Measurements from ENCODE around the gene DBF4B.
"Not testable (repeated sequence)": the region's sequence is repeated elsewhere in the genome, so short reads cannot be mapped to it uniquely, and the experiment has no call there.

DBF4B gene, protein sequence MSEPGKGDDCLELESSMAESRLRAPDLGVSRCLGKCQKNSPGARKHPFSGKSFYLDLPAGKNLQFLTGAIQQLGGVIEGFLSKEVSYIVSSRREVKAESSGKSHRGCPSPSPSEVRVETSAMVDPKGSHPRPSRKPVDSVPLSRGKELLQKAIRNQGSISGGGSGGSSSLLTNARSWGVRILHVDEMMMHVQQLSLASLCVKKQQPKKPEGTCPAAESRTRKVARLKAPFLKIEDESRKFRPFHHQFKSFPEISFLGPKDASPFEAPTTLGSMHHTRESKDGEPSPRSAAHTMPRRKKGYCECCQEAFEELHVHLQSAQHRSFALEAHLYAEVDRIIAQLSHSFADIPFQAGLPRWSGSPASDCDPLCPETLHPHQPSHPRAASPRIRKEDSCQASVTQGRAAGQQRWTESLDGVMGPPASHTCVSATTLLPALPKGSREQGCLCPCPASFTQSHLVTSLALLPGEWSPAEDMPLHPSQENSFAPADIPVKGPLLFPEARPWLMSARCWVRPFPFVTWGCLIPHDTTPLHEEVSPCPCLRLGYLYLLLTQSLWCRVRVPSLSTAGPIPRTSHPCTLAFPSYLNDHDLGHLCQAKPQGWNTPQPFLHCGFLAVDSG

DNA sequence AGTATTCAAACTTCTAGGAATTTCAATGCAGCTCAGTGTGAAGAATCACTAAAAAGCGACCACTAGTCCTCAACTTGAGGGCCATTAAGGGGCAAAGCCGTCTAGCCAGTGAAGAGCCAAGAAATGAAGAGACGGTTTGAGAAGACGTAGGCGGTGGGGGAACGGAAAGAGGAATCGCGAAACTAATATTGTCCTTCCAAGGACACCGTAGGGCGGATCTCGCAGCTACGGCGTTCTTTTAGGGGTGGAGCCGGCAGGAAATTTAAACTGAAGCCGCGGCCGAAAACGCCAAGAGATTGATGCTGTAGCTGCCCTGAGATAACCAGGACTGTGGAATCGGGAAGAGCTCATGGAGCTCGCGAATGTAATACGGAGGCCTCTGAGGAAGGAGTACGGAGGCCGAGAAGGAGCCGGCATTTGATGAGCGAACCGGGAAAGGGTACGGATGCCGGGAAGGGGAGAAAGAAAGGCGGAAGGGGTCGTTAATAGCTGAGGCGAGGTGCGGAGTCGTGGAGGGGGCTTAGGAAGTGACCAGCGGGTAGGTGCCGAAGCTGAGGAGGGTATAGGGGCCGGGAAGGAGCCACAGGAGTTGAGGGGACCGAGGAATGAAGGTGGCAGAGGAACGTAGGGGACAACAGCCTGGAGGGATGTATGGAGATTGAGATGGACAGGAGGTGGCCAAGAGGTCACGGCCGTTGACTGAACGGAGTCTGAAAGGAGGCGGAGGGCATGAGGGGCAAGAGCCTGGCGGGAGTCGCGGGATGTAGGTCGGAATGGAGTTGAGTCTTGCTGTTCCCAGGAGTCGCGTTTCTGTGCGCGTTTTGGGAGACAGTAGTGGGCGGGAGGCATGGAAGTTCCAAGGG lies at the start of gene DBF4B:
Gene DBF4B, plus strand, starts transcription at position 265 of the 863 bp plus-strand sequence. Its CDS starts 156 bp downstream, at position 421.
- peak; percentile 75 for DNase-seq

DNA sequence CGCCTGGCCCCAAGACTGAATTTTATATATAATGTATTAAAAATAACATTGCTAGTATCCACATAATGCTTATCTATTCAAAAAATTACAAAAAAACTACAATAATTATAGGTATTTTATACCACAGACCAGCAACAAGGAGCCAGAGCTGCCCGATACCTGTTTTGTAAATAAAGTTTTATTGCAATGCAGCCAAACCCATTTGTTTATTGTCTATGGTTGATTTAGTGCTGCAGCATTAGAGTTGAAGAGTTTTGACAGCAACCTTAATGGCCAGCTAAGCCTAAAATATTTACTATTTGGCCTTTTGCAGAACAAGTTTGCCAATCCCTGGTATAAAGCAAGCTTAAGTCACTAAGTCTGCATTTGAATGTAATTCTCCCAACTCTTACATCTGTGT lies 46.6 kb upstream of the DBF4B start:
- no peak for DNase-seq

DNA sequence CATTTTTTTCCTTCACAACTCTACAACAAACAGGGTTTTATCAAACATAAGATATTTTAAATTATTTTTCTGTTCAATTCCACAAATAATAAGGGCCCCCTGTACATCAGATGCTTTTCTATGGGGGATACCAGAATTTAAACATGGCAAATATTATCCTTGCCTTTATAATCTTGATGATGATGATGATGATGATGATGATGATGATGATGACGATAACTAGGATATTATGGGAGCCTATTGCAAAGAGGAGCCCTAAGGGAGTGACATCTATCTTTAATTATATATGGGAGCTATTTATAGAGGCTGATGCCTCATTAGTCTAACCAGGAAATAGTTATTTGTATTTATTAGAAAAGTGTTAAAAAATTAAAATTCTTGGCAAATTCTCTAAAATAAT lies 45.4 kb upstream of the DBF4B start:
- DNase-seq, result no peak

DNA sequence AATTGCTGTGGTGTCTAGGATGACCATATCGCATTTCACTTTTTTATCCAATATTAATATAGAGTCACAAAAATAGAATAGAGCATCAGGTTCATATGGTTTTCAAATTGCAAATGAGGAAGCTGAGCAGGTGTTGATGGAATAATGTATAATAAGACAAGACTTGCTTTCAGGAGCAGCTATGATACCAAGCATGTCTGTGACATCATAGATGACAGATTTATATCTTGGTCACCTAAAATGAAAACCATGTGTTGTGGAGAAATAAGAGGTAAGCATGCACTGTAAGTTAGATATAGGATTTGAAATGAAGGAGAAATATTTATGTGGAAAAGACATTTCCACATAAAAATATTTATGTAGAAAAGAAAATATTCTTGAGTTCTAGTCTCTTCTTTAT lies 43.6 kb upstream of the DBF4B start:
- DNase-seq, result no peak

DNA sequence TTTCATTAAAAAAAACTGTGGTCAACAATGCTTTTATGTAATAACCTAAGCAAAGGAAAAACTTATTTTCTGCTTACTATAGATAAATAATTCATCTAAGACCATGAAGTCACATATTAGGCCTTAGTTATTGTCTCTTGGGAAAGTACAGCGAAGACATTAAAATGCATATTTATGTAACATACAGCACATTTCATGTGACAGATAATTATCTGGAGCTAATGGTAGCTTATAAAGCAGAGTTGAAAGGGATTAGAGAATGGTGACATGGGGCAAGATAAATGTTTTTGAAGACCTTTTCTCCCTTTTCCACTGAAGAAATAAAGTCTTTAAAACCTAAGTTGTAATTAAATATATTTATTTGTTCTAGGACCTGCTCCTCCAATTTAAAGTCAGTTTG lies 42.5 kb upstream of the DBF4B start:
- no peak for DNase-seq

DNA sequence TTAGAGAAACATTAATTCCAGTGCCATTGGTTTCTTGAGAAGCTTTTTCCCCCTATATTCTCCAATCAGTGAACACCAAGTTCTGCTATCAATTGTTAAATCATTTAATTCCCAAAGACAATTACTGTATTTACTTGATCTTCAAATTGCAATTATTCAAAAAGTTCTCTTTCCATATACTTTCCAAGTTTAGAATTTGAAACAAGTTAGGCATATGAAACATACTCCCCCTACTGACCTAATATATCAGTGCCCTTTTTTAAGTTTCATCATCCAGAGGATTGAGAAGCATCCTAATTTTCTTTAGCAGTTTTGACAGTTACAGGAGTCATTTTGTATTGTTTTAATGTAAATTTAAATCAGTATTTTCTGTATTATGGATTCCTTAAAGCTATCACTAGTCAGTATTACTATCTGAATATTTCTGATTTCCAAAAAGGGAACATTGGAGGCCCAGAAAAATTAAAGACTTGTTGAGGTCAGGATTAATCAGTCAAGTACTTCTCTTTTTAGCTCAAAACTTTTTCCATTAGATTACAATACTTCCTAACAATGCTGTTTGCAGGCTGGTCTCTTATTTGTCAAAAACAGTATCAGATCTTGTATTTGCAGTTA lies 35.9 kb upstream of the DBF4B start:
- DNase-seq, result no peak

DNA sequence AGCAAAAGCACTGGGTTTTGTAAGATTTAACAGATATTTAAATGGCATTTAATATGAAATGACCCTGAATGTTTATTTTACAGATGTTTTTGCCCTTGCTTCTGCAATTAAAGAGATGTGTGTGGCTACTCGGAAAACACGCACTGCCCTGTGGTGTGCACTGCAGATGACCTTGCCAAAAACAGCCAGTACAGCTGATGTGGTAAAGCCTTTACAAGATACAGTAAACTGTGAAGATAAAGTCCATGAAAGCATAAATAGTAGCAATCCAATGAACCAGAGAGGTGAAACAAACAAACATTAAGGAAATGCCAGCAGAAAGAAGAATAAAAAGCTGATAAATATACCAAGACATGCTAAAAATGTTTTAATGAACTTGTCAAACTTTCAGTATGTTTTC lies 34.6 kb upstream of the DBF4B start:
- DNase-seq, result no peak

DNA sequence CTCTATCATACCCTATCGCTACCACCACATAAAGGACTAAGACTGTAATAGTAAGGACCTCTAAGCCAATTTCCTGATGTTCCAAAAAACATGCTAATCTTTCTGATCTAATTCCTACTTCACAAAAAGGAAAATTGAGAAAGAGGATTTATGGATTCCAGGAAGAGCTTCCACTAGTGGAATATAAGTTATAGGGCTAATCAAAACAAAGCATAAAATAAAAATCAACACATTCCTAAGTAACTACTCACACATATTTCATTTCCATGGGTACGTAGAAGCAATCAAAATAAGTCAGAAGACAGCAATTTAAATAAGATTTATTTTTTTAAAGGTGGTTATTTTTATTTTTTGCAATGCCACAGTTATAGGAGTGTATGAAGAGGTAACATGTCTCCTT lies 31.3 kb upstream of the DBF4B start:
- DNase-seq, result no peak

DNA sequence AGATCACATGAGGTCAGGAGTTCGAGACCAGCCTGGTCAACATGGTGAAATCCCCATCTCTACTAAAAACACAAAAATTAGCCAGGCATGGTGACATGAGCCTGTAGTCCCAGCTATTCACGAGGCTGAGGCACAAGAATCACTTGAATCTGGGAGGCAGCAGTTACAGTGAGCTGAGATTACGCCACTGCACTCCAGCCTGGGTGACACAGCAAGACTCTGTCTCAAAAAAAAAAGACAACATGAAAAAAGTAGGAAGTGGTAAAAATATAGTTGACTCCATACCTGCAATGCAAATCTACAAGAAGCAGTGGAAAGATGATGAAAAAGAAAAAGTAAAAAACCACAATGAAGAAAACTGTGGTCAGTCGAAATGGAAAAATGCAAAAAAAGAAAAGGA lies 25.2 kb upstream of the DBF4B start:
- DNase-seq, result not testable (repeated sequence)

DNA sequence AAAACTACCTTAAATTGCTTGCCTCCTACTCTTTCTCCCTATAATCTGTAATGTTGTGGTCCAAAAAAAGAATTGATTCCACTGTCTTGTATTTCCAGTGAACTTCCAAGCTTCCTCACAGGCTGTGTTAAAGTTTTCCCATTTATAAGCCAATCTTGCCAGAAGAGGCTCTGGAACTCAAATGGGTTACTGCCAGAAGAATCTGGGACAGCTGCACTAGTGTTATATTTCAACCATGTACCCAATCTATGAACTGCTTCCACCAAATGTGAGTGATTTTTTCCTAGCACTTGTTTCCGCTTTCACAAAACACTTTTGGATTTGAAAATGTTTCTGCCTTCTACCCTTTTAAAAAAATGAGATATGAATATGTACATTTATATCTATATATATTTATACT lies 20.7 kb upstream of the DBF4B start:
- no peak for DNase-seq

DNA sequence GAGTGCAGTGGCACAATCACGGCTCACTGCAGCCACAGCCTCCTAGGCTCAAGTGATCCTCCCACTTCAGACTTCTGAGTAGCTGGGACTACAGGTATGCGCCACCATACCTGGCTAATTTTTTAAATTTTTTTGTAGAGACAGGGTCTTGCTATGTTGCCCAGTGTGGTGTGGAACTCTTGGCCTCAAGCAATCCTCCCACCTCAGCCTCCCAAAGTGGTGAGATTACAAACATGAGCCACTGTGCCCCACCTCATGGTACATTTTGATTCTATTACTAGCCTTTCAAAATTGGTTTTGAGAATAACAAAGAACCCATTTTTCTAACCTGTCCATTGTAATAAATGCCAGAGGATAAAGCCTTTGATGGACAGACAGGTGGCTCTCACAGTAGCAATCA lies 20.3 kb upstream of the DBF4B start:
- DNase-seq, result no peak

DNA sequence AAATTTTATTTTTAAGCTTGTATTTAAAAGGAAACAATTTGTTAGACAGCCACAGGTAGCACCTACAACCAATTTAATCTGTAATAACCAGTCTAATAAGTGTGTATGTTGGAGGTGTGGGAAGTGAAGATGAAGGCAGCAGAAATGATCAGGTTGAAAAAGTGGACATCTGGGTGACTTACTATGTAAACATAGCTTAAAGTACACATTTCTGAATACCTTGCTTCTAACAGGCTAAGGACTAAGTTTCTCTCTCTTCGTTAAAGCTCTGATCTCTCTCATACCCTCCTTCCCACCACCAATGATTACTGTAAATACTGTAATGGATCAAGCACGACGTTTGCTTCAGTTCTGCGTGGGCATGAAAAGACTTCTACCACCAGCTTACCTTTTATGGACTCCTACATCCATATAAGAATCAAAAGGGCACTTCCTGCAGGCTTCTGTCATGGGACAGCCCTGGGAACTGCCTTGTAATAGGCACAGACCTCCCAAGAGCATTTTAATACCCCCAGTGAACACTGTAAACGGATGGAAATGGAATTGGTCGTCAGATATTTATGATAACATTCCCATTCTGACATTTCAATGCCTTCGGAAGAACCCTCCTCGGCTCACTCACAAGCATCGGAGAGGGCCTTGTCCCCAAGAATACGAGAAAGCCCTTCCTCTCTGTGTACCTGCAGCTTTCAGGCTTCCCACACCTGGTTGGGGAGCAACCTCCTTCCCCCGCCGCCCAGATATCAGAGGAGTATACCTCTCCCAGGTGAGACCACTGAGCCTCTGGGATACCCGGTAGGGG lies 19.6 kb upstream of the DBF4B start:
- DNase-seq, result no peak

DNA sequence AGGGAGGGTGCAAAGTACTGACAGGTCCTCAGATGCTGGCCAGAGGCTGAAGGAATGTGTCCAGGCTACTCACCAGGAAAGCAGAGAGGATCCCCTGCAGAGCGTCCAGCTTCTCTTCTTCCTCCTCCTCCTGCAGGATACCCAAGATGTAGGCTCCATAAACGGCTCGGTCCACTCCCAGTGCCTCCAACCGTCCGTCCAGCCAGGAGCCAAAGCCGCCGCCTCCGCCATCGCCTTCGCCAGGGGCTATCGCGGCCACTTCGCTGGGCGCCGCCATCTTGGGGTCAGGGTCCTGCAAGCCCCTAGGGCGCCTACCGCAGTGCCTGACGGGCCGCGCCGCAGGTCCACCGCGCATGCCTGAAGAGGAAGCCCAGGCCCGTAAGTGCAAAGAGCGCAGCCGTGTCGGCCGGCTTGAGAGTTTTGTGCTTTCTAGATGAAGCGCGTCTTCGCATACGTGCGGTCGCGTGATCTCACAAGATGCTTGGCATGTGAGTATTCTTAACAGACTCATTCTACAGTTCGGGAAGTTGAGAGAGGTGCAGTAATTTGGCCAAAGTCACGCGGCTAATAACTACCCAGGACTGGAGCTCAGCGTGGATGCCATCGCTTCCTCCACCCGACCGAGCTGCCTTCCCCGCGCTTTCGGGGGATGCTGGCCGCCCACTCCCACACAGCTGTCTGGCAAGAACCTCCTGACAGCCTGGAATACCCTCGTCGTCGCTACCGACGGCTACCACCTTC lies 18.8 kb upstream of the DBF4B start, which contains the start of gene CCDC43:
Gene CCDC43, minus strand, starts transcription at position 300 of the 741 bp plus-strand sequence. Its CDS starts 23 bp downstream, at position 277.
- peak; percentile 88 for DNase-seq

DNA sequence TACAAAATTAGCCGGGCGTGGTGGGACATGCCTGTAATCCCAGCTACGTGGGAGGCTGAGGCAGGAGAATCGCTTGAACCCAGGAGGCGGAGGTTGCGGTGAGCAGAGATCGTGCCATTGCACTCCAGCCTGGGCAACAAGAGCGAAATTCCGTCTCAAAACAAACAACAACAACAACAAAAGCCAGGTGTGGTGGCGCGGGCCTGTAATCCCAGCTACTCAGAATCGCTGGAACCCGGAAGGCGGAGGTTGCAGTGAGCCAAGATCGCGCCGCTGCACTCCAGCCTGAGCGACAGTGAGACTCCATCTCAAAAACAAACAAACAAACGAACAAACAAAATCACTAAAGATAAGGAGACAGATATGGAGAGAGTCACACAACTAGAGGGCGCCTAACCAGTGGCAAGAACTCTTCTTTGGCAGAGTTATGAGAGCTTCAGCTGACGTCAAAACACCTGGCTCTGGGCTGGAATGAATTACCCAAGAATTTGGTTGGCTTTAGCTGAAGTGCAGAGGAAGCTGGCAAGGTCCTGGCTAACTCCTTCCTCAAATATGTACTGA lies 17.6 kb upstream of the DBF4B start:
- not testable (repeated sequence) for DNase-seq

DNA sequence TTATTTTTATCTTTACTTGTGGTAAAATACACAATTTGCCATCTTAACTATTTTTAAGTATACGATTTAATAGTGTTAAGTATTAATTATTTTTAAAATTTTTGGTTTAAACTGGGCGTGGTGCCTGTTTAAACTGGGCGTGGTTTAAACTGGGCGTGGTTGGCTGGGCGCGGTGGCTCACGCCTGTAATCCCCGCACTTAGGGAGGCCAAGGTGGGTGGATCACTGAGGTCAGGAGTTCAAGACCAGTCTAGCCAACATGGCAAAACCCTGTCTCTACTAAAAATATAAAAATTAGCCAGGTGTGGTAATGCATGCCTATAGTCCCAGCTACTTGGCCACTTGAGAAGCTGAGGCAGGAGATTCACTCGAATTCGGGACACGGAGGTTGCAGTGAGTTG lies 14.9 kb upstream of the DBF4B start:
- DNase-seq, result no peak

DNA sequence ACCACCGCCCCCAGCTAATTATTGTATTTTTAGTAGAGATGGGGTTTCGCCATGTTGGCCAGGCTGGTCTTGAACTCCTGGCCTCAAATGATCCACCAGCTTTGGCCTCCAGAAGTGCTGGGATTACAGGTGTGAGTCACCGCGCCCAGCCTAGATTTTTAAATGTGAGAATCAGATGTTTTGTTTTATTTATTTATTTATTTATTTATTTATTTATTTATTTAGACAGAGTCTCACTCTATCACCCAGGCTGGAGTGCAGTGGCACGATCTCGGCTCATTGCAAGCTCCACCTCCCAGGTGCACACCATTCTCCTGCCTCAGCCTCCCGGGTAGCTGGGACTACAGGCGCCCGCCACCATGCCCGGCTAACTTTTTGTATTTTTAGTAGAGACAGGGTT lies 8.2 kb upstream of the DBF4B start:
- not testable (repeated sequence) for DNase-seq

DNA sequence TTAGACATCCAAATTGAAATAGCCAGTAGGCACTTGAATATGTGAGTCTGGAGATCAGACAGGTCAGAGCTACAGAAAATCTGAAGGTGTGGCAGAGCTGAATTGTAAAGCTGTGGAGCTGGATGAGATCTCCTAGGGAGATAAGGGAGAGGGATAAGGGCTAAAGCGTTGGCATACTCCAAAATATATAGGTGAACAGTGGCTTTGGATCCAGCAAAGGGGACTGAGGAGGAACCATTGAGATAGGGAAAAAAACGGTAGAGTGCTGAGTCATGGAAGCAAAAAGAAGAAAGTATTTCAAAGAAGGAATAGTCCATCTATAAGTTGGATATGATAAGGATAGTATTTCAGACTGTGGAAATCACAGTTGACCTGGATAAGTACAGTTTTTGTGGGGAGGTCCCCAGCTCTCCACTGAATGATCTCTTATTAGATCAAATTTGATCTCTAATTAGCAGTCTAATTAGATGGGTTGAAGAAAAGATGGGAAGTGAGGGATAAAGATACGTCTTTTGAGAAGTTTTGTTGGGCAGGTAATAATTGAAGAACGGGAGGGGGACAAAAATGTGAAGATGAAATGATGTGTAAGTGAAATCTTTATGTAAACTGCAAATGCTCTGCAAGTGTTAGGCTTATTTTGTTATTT lies 587 bp upstream of the DBF4B start:
- no peak for DNase-seq

DNA sequence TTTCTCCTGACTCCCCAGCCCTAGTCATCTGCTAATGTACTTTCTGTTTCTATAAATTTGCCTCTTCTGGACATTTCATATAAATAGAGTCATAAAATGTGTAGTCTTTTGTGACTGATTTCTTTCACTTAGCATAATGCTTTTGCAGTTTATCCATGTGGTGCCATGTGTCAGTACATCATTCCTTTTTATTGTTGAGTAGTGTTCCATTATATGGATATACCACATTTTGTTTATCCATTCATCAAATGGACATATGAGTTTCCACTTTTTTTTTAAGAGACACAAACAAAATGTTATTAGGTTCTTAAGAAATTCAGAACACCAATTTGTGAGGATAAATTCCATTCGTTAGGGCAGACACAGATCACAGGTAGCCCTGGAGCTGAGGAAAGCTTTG lies 11.0 kb downstream of the DBF4B start:
- DNase-seq, result no peak

DNA sequence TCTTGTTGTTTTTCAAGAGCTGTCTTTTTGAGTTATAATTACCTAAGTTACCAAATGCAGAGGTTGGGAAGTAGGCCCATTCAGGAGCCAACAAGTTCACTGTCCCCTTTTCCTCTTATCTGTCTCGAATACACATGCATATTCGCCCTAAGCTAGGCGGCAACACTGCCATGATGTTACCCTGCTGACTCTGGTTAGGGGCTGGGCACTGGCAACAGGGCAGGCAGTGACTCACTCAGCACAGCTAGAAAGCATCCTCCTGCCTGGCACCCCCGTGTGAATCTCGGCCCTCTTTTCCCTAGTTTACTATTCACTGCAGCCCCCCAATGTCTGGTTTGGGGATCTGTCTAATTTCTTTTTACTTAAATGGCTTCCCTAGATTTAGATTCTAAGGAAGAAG lies 13.8 kb downstream of the DBF4B start:
- DNase-seq, result no peak

DNA sequence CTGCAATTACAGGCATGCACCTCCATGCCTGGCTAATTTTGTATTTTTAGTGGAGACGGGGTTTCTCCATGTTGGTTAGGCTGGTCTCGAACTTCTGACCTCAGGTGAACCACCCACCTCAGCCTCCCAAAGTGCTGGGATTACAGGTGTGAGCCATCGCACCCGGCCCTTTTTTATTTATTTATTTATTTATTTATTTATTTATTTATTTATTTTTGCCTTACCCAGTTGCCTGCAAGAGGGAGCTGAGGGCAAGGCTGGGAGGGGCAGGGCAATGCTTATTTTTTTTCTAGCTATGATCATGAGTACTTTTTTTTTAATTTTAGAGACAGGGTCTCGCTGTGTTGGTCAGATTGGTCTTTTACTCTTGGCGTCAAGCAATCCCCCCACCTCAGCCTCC lies 17.7 kb downstream of the DBF4B start:
- not testable (repeated sequence) for DNase-seq

DNA sequence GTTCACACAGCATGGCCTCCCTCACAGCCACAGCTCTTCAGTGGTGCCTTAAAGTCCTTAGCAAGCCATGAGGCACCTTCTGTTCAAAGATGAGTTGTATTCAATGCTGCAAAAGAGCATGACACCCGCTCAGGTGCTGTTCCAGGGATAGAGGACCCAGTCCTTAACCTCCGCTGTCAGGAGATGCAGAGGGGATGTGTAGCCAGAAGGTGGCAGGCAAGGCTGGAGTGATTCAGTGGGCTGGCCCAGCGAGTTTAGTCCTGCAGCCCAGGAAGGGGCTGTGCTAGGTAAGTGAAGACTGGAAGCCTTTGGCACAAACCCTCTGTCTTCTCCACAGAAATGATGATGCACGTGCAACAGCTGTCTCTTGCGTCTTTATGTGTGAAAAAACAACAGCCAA lies 25.3 kb downstream of the DBF4B start:
- no peak for DNase-seq

All from activated CD4-positive, alpha-beta T cell treated with anti-CD3 and anti-CD28 coated beads for 1 hour (primary cell).